ENCODE data around the gene MAD1L1.

Gene MAD1L1

GRCh38 chr7:2111568-2111967 is 121.2 kb downstream of the MAD1L1 start:
- no peak overlapping the region for H3K4me3 ChIP-seq (replicated peaks; ENCODE audit: low read depth, low read length)
- no peak for TF ChIP-seq CTCF (IDR thresholded peaks at IDR 0.05; ENCODE audit: low read depth, low read length, missing control alignments)
- DNase-seq (ENCODE audit: extremely low read depth, low read depth), result no peak

- no peak overlapping the region for H3K4me3 ChIP-seq (replicated peaks; ENCODE audit: low read depth, low read length)
- DNase-seq (ENCODE audit: extremely low read depth, low read depth), result no peak
- TF ChIP-seq CTCF (IDR thresholded peaks at IDR 0.05; ENCODE audit: low read depth, low read length, missing control alignments), result no peak
Measured at GRCh38 chr7:2110610-2111396, 121.9 kb downstream of the MAD1L1 start.

- no peak overlapping the region; the same call in 1 of the 2 replicates for H3K4me3 ChIP-seq (replicated peaks; ENCODE audit: low read depth, low read length)
- no peak for TF ChIP-seq CTCF (IDR thresholded peaks at IDR 0.05; ENCODE audit: low read depth, low read length, missing control alignments)
- peak; percentile 84 for DNase-seq (ENCODE audit: extremely low read depth, low read depth)
Measured at GRCh38 chr7:2109936-2110609, 122.7 kb downstream of the MAD1L1 start.

GRCh38 chr7:2109251-2109872 is 123.4 kb downstream of the MAD1L1 start:
- no peak for DNase-seq (ENCODE audit: extremely low read depth, low read depth)
- H3K4me3 ChIP-seq (replicated peaks; ENCODE audit: low read depth, low read length), result no peak overlapping the region; the same call in 1 of the 2 replicates
- TF ChIP-seq CTCF (IDR thresholded peaks at IDR 0.05; ENCODE audit: low read depth, low read length, missing control alignments), result no peak

- no peak for TF ChIP-seq CTCF (IDR thresholded peaks at IDR 0.05; ENCODE audit: low read depth, low read length, missing control alignments)
- no peak for DNase-seq (ENCODE audit: extremely low read depth, low read depth)
- H3K4me3 ChIP-seq (replicated peaks; ENCODE audit: low read depth, low read length), result no peak overlapping the region
Measured at GRCh38 chr7:2108501-2109250, 124.1 kb downstream of the MAD1L1 start.

- no peak for TF ChIP-seq CTCF (IDR thresholded peaks at IDR 0.05; ENCODE audit: low read depth, low read length, missing control alignments)
- no peak overlapping the region for H3K4me3 ChIP-seq (replicated peaks; ENCODE audit: low read depth, low read length)
- no peak for DNase-seq (ENCODE audit: extremely low read depth, low read depth)
Measured at GRCh38 chr7:2108071-2108455, 124.7 kb downstream of the MAD1L1 start.

All from HFF-Myc (cell line).